ENCODE data around the gene MAN2C1. TPM values are rescaled to one million over a fixed set of nuclear protein-coding genes. Genes with fewer than 3 reads are reported as not detected.
"Not testable (repeated sequence)": the region's sequence is repeated elsewhere in the genome, so short reads cannot be mapped to it uniquely, and the experiment has no call there.

MAN2C1 gene
- total RNA-seq, 1 experiment from 2014 or later: 169 TPM

- ChIA-PET POLR2A (ENCODE audit: low non-redundant PET) (no interaction called here), CTCF (interaction anchor here (0.6 kb wide), 1 partner anchor 113 kb away, joined by 3 read pairs; the partner anchor contains the start of gene C15orf39)
- intact Hi-C loops (cut with micrococcal nuclease; ENCODE audit: unreplicated experiment): no loop called here
- H3K27ac ChIP-seq (ENCODE audit: low read depth, low read length, poor library complexity, severe bottlenecking): no peak overlapping the region
- no peak overlapping the region for H3K4me3 ChIP-seq (ENCODE audit: low read depth, low read length, poor library complexity, severe bottlenecking)
- TF ChIP-seq CTCF (conservative IDR thresholded peaks at IDR 0.05; ENCODE audit: low read depth, low read length) (no peak), EZH2 (IDR thresholded peaks at IDR 0.05; ENCODE audit: borderline replicate concordance, low read depth, low read length, poor library complexity, severe bottlenecking) (no peak)
- no peaks in the 10 kb centered on the region for H3K4me1 ChIP-seq (ENCODE audit: insufficient read depth, low read length, poor library complexity, severe bottlenecking)
- BruUV-seq (replicated peaks): no TSS peak
- DNase-seq (ENCODE audit: low spot score): no peak
- no peaks in the 10 kb centered on the region for H3K36me3 ChIP-seq (ENCODE audit: insufficient read depth, low read length, poor library complexity, severe bottlenecking)
- no peaks in the 10 kb centered on the region for H3K27me3 ChIP-seq (replicated peaks; ENCODE audit: insufficient read depth, low read depth, low read length, poor library complexity)
- no peaks in the 10 kb centered on the region for H3K9me3 ChIP-seq (ENCODE audit: low read depth, low read length, poor library complexity, severe bottlenecking)
These were observed 53.7 kb downstream of the MAN2C1 start for GRCh38 chr15:75314552-75315290.

GRCh38 chr15:75313116-75313845 is 55.1 kb downstream of the MAN2C1 start:
- no TSS peak for BruUV-seq (replicated peaks)
- no peak for TF ChIP-seq EZH2 (IDR thresholded peaks at IDR 0.05; ENCODE audit: borderline replicate concordance, low read depth, low read length, poor library complexity, severe bottlenecking)
- no peak for TF ChIP-seq CTCF (conservative IDR thresholded peaks at IDR 0.05; ENCODE audit: low read depth, low read length)
- Histone ChIP-seq H3K27me3 (replicated peaks; ENCODE audit: insufficient read depth, low read depth, low read length, poor library complexity) (no peaks in the 10 kb centered on the region), H3K9me3 (ENCODE audit: low read depth, low read length, poor library complexity, severe bottlenecking) (no peaks in the 10 kb centered on the region), H3K4me1 (ENCODE audit: insufficient read depth, low read length, poor library complexity, severe bottlenecking) (no peaks in the 10 kb centered on the region), H3K36me3 (ENCODE audit: insufficient read depth, low read length, poor library complexity, severe bottlenecking) (no peaks in the 10 kb centered on the region), H3K4me3 (ENCODE audit: low read depth, low read length, poor library complexity, severe bottlenecking) (no peak overlapping the region), H3K27ac (ENCODE audit: low read depth, low read length, poor library complexity, severe bottlenecking) (no peak overlapping the region)
- POLR2A ChIA-PET (ENCODE audit: low non-redundant PET): no interaction called here
- no peak for DNase-seq (ENCODE audit: low spot score)
- CTCF ChIA-PET: no interaction called here
- intact Hi-C loops (cut with micrococcal nuclease; ENCODE audit: unreplicated experiment): no loop called here

GRCh38 chr15:75312548-75312947 is 55.9 kb downstream of the MAN2C1 start:
- H3K27ac ChIP-seq (ENCODE audit: low read depth, low read length, poor library complexity, severe bottlenecking); POLR2A ChIA-PET (ENCODE audit: low non-redundant PET); H3K36me3 ChIP-seq (ENCODE audit: insufficient read depth, low read length, poor library complexity, severe bottlenecking); H3K4me1 ChIP-seq (ENCODE audit: insufficient read depth, low read length, poor library complexity, severe bottlenecking); BruUV-seq (replicated peaks); H3K9me3 ChIP-seq (ENCODE audit: low read depth, low read length, poor library complexity, severe bottlenecking); CTCF ChIA-PET; H3K27me3 ChIP-seq (replicated peaks; ENCODE audit: insufficient read depth, low read depth, low read length, poor library complexity); intact Hi-C loops (cut with micrococcal nuclease; ENCODE audit: unreplicated experiment); H3K4me3 ChIP-seq (ENCODE audit: low read depth, low read length, poor library complexity, severe bottlenecking); DNase-seq (ENCODE audit: low spot score): not testable (repeated sequence)
